ENCODE measurements around the gene NKG7. TPM values are rescaled to one million over a fixed set of nuclear protein-coding genes. Genes with fewer than 3 reads are reported as not detected.
A peak's percentile ranks its signal among the peaks of the same experiment; 100 is the strongest.
"Not testable (repeated sequence)": the region's sequence is repeated elsewhere in the genome, so short reads cannot be mapped to it uniquely, and the experiment has no call there.

NKG7 gene
- total RNA-seq, 1 donor: not detected

- DNase-seq (ENCODE audit: low read depth): peak; percentile 19
- no peak within 1 kb of the TSS for H3K4me3 ChIP-seq (ENCODE audit: low read depth, low read length)
- TF ChIP-seq CTCF (IDR thresholded peaks at IDR 0.05; ENCODE audit: insufficient read depth, low read length): no peak
Observed at GRCh38 chr19:51417107-51417809, 44.8 kb upstream of the NKG7 start, which contains the start of gene SIGLEC10. Gene SIGLEC10, minus strand, starts transcription at chr19:51417642. Its CDS starts 61 bp downstream, at chr19:51417581.

- DNase-seq (ENCODE audit: low read depth); H3K4me3 ChIP-seq (ENCODE audit: low read depth, low read length): not testable (repeated sequence)
Observed at GRCh38 chr19:51416422-51416821, 44.0 kb upstream of the NKG7 start.

- H3K4me3 ChIP-seq (ENCODE audit: low read depth, low read length): no peak overlapping the region
- DNase-seq (ENCODE audit: low read depth): no peak
- no peak for TF ChIP-seq CTCF (IDR thresholded peaks at IDR 0.05; ENCODE audit: insufficient read depth, low read length)
Observed at GRCh38 chr19:51415187-51415586, 42.7 kb upstream of the NKG7 start.

GRCh38 chr19:51410950-51411748 lies 38.7 kb upstream of the NKG7 start:
- DNase-seq (ENCODE audit: low read depth): no peak
- TF ChIP-seq CTCF (IDR thresholded peaks at IDR 0.05; ENCODE audit: insufficient read depth, low read length): no peak
- H3K4me3 ChIP-seq (ENCODE audit: low read depth, low read length): no peak overlapping the region

- no peak overlapping the region for H3K4me3 ChIP-seq (ENCODE audit: low read depth, low read length)
- peak; percentile 22 for DNase-seq (ENCODE audit: low read depth)
- peak; percentile 52 for TF ChIP-seq CTCF (IDR thresholded peaks at IDR 0.05; ENCODE audit: insufficient read depth, low read length)
Observed at GRCh38 chr19:51407511-51408131, 35.2 kb upstream of the NKG7 start.

- H3K4me3 ChIP-seq (ENCODE audit: low read depth, low read length): no peak overlapping the region
- DNase-seq (ENCODE audit: low read depth): no peak
Observed at GRCh38 chr19:51402117-51402516, 29.7 kb upstream of the NKG7 start.

GRCh38 chr19:51399936-51400335 lies 27.5 kb upstream of the NKG7 start:
- not testable (repeated sequence) for H3K4me3 ChIP-seq (ENCODE audit: low read depth, low read length); DNase-seq (ENCODE audit: low read depth)

More at GRCh38 chr19:51402117-51402516, 29.7 kb upstream of the NKG7 start:
- TF ChIP-seq CTCF (IDR thresholded peaks at IDR 0.05; ENCODE audit: insufficient read depth, low read length): no peak
